OCI-LY3 (cell line): ENCODE data around the gene SSBP1.

Source experiments
- EZH2phosphoT487 ChIP-seq: fragments of 200-600 bp; shearing (Covaris generic); IDR thresholded peaks from 2 replicates; pipeline ENCODE4 v1.6.1; 2018; ENCODE audit warnings: antibody characterized with exemption, mixed run types, low read depth
- TF ChIP-seq, protein P1 (sequence below): fragments of 200-600, 300-600 bp; sonication (generic); IDR thresholded peaks from 2 replicates; pipeline ENCODE4 v1.5.1; 2014; ENCODE audit warnings: antibody characterized with exemption, low read length, low read depth

DNA sequence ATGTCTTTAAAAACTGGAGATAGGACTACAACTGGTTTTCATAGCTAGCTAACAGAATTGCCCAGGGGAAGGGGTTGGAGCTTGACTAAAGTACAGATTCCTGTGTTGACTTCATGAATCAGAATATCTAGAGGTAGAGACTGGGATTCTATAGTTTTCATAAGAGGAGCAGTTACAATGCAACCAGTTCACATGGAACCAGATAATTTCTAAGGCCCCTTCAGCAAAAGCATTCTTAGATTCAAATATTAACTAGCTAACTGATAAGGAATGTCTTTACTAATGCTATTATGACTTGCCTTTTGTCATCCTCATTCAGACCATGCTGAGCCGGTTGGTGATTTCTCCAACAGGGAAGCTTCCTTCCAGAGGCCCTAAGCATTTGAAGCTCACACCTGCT lies 24.3 kb upstream of the SSBP1 start:
- TF ChIP-seq, protein P1, sequence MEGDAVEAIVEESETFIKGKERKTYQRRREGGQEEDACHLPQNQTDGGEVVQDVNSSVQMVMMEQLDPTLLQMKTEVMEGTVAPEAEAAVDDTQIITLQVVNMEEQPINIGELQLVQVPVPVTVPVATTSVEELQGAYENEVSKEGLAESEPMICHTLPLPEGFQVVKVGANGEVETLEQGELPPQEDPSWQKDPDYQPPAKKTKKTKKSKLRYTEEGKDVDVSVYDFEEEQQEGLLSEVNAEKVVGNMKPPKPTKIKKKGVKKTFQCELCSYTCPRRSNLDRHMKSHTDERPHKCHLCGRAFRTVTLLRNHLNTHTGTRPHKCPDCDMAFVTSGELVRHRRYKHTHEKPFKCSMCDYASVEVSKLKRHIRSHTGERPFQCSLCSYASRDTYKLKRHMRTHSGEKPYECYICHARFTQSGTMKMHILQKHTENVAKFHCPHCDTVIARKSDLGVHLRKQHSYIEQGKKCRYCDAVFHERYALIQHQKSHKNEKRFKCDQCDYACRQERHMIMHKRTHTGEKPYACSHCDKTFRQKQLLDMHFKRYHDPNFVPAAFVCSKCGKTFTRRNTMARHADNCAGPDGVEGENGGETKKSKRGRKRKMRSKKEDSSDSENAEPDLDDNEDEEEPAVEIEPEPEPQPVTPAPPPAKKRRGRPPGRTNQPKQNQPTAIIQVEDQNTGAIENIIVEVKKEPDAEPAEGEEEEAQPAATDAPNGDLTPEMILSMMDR, result no peak
- no peak for TF ChIP-seq EZH2phosphoT487
